Measurements from ENCODE around the gene CHRNE. TPM values are rescaled to one million over a fixed set of nuclear protein-coding genes. Genes with fewer than 3 reads are reported as not detected.

The CHRNE gene
- total RNA-seq, 1 experiment from 2014 or later, result not detected

DNA sequence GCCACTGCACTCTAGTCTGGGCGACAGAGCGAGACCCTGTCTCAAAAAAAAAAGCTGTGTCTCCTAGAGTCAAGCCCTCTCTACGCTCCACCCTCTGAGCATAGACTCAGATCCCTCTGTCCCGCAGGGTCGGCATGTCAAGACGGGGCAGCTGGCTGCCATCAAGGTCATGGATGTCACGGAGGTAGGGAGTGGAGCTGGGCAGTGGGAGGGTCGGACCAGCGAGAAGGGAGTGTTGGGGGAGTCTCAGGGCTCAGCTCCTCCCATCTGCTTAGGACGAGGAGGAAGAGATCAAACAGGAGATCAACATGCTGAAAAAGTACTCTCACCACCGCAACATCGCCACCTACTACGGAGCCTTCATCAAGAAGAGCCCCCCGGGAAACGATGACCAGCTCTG, 22.0 kb downstream of the CHRNE start:
- no peak for DNase-seq
- Histone ChIP-seq H3K9me3 (no peaks in the 10 kb centered on the region), H3K27me3 (replicated peaks; ENCODE audit: control insufficient read depth, insufficient read depth, low read length) (no peaks in the 10 kb centered on the region), H3K36me3 (ENCODE audit: control insufficient read depth, insufficient read depth, low read length) (no peaks in the 10 kb centered on the region; the same call in 1 of the 2 replicates), H3K4me3 (ENCODE audit: low read depth, low read length) (no peak overlapping the region), H3K4me1 (no peaks in the 10 kb centered on the region)
- Mint-ChIP-seq H3K9me3 (ENCODE audit: unreplicated experiment) (no peaks in the 10 kb centered on the region), H3K27me3 (ENCODE audit: insufficient read depth, unreplicated experiment) (no peaks in the 10 kb centered on the region), H3K27ac (ENCODE audit: unreplicated experiment) (no peak overlapping the region), H3K4me3 (ENCODE audit: unreplicated experiment) (no peak overlapping the region), H3K36me3 (ENCODE audit: insufficient read depth, unreplicated experiment) (peaks cover 13% of the 10 kb centered on the region), H3K4me1 (ENCODE audit: low read depth, unreplicated experiment) (no peaks in the 10 kb centered on the region)
- intact Hi-C loops (cut with micrococcal nuclease; ENCODE audit: unreplicated experiment), result no loop called here
- POLR2A ChIA-PET, result no interaction called here
- BruUV-seq (replicated peaks), result no TSS peak
- CTCF ChIA-PET, result no interaction called here
- TF ChIP-seq, protein P1, sequence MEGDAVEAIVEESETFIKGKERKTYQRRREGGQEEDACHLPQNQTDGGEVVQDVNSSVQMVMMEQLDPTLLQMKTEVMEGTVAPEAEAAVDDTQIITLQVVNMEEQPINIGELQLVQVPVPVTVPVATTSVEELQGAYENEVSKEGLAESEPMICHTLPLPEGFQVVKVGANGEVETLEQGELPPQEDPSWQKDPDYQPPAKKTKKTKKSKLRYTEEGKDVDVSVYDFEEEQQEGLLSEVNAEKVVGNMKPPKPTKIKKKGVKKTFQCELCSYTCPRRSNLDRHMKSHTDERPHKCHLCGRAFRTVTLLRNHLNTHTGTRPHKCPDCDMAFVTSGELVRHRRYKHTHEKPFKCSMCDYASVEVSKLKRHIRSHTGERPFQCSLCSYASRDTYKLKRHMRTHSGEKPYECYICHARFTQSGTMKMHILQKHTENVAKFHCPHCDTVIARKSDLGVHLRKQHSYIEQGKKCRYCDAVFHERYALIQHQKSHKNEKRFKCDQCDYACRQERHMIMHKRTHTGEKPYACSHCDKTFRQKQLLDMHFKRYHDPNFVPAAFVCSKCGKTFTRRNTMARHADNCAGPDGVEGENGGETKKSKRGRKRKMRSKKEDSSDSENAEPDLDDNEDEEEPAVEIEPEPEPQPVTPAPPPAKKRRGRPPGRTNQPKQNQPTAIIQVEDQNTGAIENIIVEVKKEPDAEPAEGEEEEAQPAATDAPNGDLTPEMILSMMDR (IDR thresholded peaks at IDR 0.05; ENCODE audit: insufficient read depth in 1 of 2, low read depth in 1 of 2, low read length in 1 of 2, severe bottlenecking in 1 of 2, unreplicated experiment in 1 of 2), result no peak

DNA sequence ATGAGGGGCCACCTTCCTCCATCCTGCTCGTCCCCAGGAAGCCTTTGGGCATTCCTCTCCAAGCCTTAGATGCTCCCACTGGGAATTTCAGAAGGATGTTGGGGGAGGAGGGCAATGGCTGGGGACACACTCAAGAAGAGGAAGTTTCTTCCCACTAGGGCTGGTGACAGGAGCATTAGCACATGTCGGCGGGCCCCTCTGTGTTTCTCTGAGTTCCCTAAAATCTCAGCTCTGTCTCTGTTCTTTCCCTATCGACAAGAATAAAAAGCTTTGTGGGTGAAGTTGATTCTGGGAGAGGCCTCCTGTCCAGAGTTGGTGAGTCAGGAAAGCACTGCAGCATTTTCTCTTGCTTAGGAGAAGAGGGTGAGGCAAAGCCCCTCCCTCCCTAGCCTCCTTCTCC, 23.3 kb downstream of the CHRNE start:
- H3K36me3 Mint-ChIP-seq (ENCODE audit: insufficient read depth, unreplicated experiment), result peaks cover 1% of the 10 kb centered on the region
- ChIA-PET CTCF (no interaction called here), POLR2A (no interaction called here)
- no peaks in the 10 kb centered on the region for H3K4me1 Mint-ChIP-seq (ENCODE audit: low read depth, unreplicated experiment)
- no peak for DNase-seq
- BruUV-seq (replicated peaks), result no TSS peak
- Histone ChIP-seq H3K27me3 (replicated peaks; ENCODE audit: control insufficient read depth, insufficient read depth, low read length) (no peaks in the 10 kb centered on the region), H3K4me1 (no peaks in the 10 kb centered on the region), H3K4me3 (ENCODE audit: low read depth, low read length) (no peak overlapping the region), H3K9me3 (no peaks in the 10 kb centered on the region), H3K36me3 (ENCODE audit: control insufficient read depth, insufficient read depth, low read length) (no peaks in the 10 kb centered on the region)
- intact Hi-C loops (cut with micrococcal nuclease; ENCODE audit: unreplicated experiment), result no loop called here
- H3K27ac Mint-ChIP-seq (ENCODE audit: unreplicated experiment), result no peak overlapping the region
- H3K4me3 Mint-ChIP-seq (ENCODE audit: unreplicated experiment), result no peak overlapping the region
- TF ChIP-seq, protein P1 (IDR thresholded peaks at IDR 0.05; ENCODE audit: insufficient read depth in 1 of 2, low read depth in 1 of 2, low read length in 1 of 2, severe bottlenecking in 1 of 2, unreplicated experiment in 1 of 2), result no peak
- no peaks in the 10 kb centered on the region for H3K9me3 Mint-ChIP-seq (ENCODE audit: unreplicated experiment)
- H3K27me3 Mint-ChIP-seq (ENCODE audit: insufficient read depth, unreplicated experiment), result no peaks in the 10 kb centered on the region

DNA sequence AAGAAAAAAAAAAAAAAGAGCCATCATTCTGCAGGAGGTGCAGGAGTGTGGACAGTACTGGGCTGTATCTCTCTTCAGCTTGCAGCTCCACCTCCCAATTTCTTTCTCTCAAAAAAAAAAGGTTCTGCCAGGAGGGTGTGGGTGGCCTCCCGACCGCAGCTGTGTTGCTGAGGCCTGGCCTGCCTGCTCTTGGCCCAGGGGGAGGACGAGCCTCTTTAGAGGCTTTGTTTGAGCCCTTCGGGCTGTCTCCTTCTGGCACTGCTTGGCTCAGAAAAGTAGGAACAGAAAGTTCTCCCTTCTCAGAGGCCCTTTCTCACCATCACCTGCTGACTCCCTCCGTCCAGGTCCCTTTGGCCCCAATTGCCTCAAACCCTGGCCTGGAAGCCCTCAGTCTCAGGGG, 25.8 kb downstream of the CHRNE start:
- ChIA-PET POLR2A (interaction anchor here (0.6 kb wide), 1 partner anchor 66 kb away, joined by 4 read pairs; no protein-coding TSS in a partner anchor), CTCF (no interaction called here)
- no peaks in the 10 kb centered on the region for H3K27me3 Mint-ChIP-seq (ENCODE audit: insufficient read depth, unreplicated experiment)
- TF ChIP-seq, protein P1 (IDR thresholded peaks at IDR 0.05; ENCODE audit: insufficient read depth in 1 of 2, low read depth in 1 of 2, low read length in 1 of 2, severe bottlenecking in 1 of 2, unreplicated experiment in 1 of 2), result no peak
- no peaks in the 10 kb centered on the region for H3K4me1 Mint-ChIP-seq (ENCODE audit: low read depth, unreplicated experiment)
- no peak overlapping the region for H3K27ac Mint-ChIP-seq (ENCODE audit: unreplicated experiment)
- no peaks in the 10 kb centered on the region for H3K9me3 ChIP-seq
- H3K27me3 ChIP-seq (replicated peaks; ENCODE audit: control insufficient read depth, insufficient read depth, low read length), result no peaks in the 10 kb centered on the region
- intact Hi-C loops (cut with micrococcal nuclease; ENCODE audit: unreplicated experiment), result no loop called here
- no peak overlapping the region for H3K4me3 ChIP-seq (ENCODE audit: low read depth, low read length)
- no peaks in the 10 kb centered on the region for H3K9me3 Mint-ChIP-seq (ENCODE audit: unreplicated experiment)
- H3K4me3 Mint-ChIP-seq (ENCODE audit: unreplicated experiment), result no peak overlapping the region
- no peaks in the 10 kb centered on the region for H3K4me1 ChIP-seq
- peaks cover 6% of the 10 kb centered on the region for H3K36me3 Mint-ChIP-seq (ENCODE audit: insufficient read depth, unreplicated experiment)
- DNase-seq, result no peak
- no peaks in the 10 kb centered on the region for H3K36me3 ChIP-seq (ENCODE audit: control insufficient read depth, insufficient read depth, low read length)
- BruUV-seq (replicated peaks), result no TSS peak
